HepG2 (cell line): ENCODE results near the gene SPTA1. TPM values are rescaled to one million over a fixed set of nuclear protein-coding genes. Genes with fewer than 3 reads are reported as not detected.

Experiments used
- ATAC-seq: fragments of 200-7000 bp; cut with Tn5 transposase; 3 replicates; pipeline ENCODE4 v1.9.1; 2020; ENCODE audit warnings: mild to moderate bottlenecking, moderate library complexity
- BruUV-seq: library from RNA; stranded (reverse); fragments of 400-500 nt; replicated peaks from 2 replicates; lab custom pipeline; 2021; lab: Mats Ljungman, UMichigan
- CTCF ChIA-PET: fragments of 300-600 bp; formaldehyde crosslinking; extraction: SDS; loops from one replicate; lab custom pipeline; 2021; ENCODE audit warnings: low total read pairs, inconsistent platforms, low intra/inter-chr PET ratio; lab: Yijun Ruan, JAX
- POLR2A ChIA-PET: fragments of 350-600 bp; sonication (Branson Sonifier 250); formaldehyde crosslinking; loops from one replicate; lab custom pipeline; 2020; ENCODE audit warnings: antibody characterized with exemption, inconsistent platforms; lab: Yijun Ruan, JAX
- DNase-seq: peaks from one replicate; pipeline ENCODE4 v3.0.0-alpha.2; 2015; ENCODE audit warnings: low spot score
- FAIRE-seq: peaks from 3 replicates; lab custom pipeline; 2011; peaks lifted over from hg19 to GRCh38; lab: Jason Lieb, UNC
- H2AFZ ChIP-seq: one replicate; pipeline ENCODE4 v1.6.1; 2011; ENCODE audit warnings: low read length, inconsistent platforms
- H3K27ac ChIP-seq: fragments of 300-600 bp; 3 replicates; pipeline ENCODE4 v1.8.0; 2011; ENCODE audit warnings: mixed run types, mild to moderate bottlenecking, mixed read lengths, low read length, inconsistent platforms; ENCODE audit not compliant: insufficient read depth; ENCODE audit errors: extremely low read length
- H3K27me3 ChIP-seq, 2 experiments: fragments of 200-600 bp in 1 of 2; 2 replicates in 1 of 2; 3 replicates in 1 of 2; pipeline versions ENCODE4 v1.6.0 to v1.8.0; 2011; ENCODE audit warnings: low read length in 2 of 2, mild to moderate bottlenecking in 2 of 2, moderate library complexity in 2 of 2, inconsistent platforms in 1 of 2; ENCODE audit not compliant: insufficient read depth in 2 of 2, control insufficient read depth in 1 of 2
- H3K36me3 ChIP-seq, 2 experiments: fragments of 200-600 bp in 1 of 2; replicated peaks in 1 of 2; 2 replicates in 1 of 2; 3 replicates in 1 of 2; pipeline versions ENCODE4 v1.5.1 to v1.8.0; 2011; ENCODE audit warnings: low read length in 2 of 2, inconsistent platforms in 1 of 2; ENCODE audit not compliant: insufficient read depth in 2 of 2, control insufficient read depth in 1 of 2
- H3K4me1 ChIP-seq: 2 replicates; pipeline ENCODE4 v1.5.1; 2012; ENCODE audit warnings: low read length, inconsistent platforms; ENCODE audit not compliant: insufficient read depth
- H3K4me2 ChIP-seq: 2 replicates; pipeline ENCODE4 v1.6.0; 2011; ENCODE audit warnings: low read depth, low read length, inconsistent platforms
- H3K4me3 ChIP-seq, 3 experiments: fragments of 200-600 bp in 1 of 3; sonication (generic), shearing (Covaris generic) in 1 of 3; replicated peaks in 1 of 3; 2 replicates each; pipeline ENCODE4 v1.5.1; 2011 to 2016; ENCODE audit warnings: low read length in 3 of 3, inconsistent platforms in 2 of 3, low read depth in 2 of 3, mild to moderate bottlenecking in 2 of 3, control low read depth in 1 of 3, mixed read lengths in 1 of 3; ENCODE audit not compliant: insufficient read depth in 1 of 3
- H3K79me2 ChIP-seq: one replicate; pipeline ENCODE4 v1.6.1; 2011; ENCODE audit warnings: low read length, inconsistent platforms; ENCODE audit not compliant: insufficient read depth
- H3K9ac ChIP-seq: 2 replicates; pipeline ENCODE4 v1.6.0; 2011; ENCODE audit warnings: mild to moderate bottlenecking, low read depth, low read length, inconsistent platforms; ENCODE audit not compliant: insufficient read depth
- H3K9me3 ChIP-seq: 2 replicates; pipeline ENCODE4 v1.5.1; 2012; ENCODE audit warnings: mild to moderate bottlenecking, low read length
- H4K20me1 ChIP-seq: 2 replicates; pipeline ENCODE4 v1.6.0; 2011; ENCODE audit warnings: inconsistent platforms, mild to moderate bottlenecking, low read length, moderate library complexity; ENCODE audit not compliant: insufficient read depth
- CC2D1A ChIP-seq: sonication (generic); formaldehyde crosslinking; IDR thresholded peaks from 2 replicates; pipeline ENCODE4 v1.8.1; 2023; ENCODE audit warnings: mild to moderate bottlenecking, missing genetic modification reagents
- CENPX ChIP-seq: sonication (generic); formaldehyde crosslinking; IDR thresholded peaks from 2 replicates; pipeline ENCODE4 v1.9.0; 2021; ENCODE audit warnings: mild to moderate bottlenecking, missing genetic modification reagents, moderate library complexity
- EHMT2 ChIP-seq: fragments of 200-600 bp; sonication (generic); IDR thresholded peaks from 2 replicates; pipeline ENCODE4 v1.7.0; 2017; ENCODE audit warnings: antibody characterized with exemption, low read depth, low read length, borderline replicate concordance
- SMAD9 ChIP-seq: sonication (generic); formaldehyde crosslinking; IDR thresholded peaks from 2 replicates; pipeline ENCODE4 v1.5.1; 2020; ENCODE audit warnings: mild to moderate bottlenecking, missing genetic modification reagents
- TFE3 ChIP-seq: IDR thresholded peaks from 2 replicates; pipeline ENCODE4 v1.6.1; 2016
- ZFX ChIP-seq: sonication (generic); formaldehyde crosslinking; IDR thresholded peaks from 2 replicates; pipeline ENCODE4 v1.4.0; 2020; ENCODE audit warnings: mild to moderate bottlenecking, low read depth, missing genetic modification reagents, moderate library complexity
- ZFY ChIP-seq: sonication (generic); formaldehyde crosslinking; IDR thresholded peaks from 2 replicates; pipeline ENCODE4 v1.4.0; 2020; ENCODE audit warnings: missing genetic modification reagents
- ZNF3 ChIP-seq: IDR thresholded peaks from 2 replicates; pipeline ENCODE4 v1.7.0; 2017; ENCODE audit warnings: inconsistent platforms
- ZNF512 ChIP-seq: sonication (generic); formaldehyde crosslinking; IDR thresholded peaks from 2 replicates; pipeline ENCODE4 v1.4.0; 2020; ENCODE audit warnings: mild to moderate bottlenecking, missing genetic modification reagents
- ZNF619 ChIP-seq: sonication (generic); formaldehyde crosslinking; IDR thresholded peaks from 2 replicates; pipeline ENCODE4 v1.4.0; 2020; ENCODE audit warnings: mild to moderate bottlenecking, missing genetic modification reagents
- ZNF713 ChIP-seq: sonication (generic); formaldehyde crosslinking; IDR thresholded peaks from 2 replicates; pipeline ENCODE4 v1.4.0; 2020; ENCODE audit warnings: mild to moderate bottlenecking, missing genetic modification reagents
- ZNF839 ChIP-seq: sonication (generic); formaldehyde crosslinking; IDR thresholded peaks from 2 replicates; pipeline ENCODE4 v1.4.0; 2020; ENCODE audit warnings: missing genetic modification reagents, mild to moderate bottlenecking, borderline replicate concordance
- ZSCAN12 ChIP-seq: sonication (generic); formaldehyde crosslinking; IDR thresholded peaks from 2 replicates; pipeline ENCODE4 v1.9.0; 2021; ENCODE audit warnings: mild to moderate bottlenecking, missing genetic modification reagents
- ZSCAN5A ChIP-seq: sonication (generic); formaldehyde crosslinking; IDR thresholded peaks from 2 replicates; pipeline ENCODE4 v1.8.0; 2022; ENCODE audit warnings: mild to moderate bottlenecking, missing genetic modification reagents, borderline replicate concordance
- WGBS: methylation state at CpG from one replicate; pipeline ENCODE4 v1.1.6; 2017; ENCODE audit warnings: low lambda C conversion rate; 5-methylcytosine and 5-hydroxymethylcytosine counted together
- in situ Hi-C: cut with HindIII; loops from 2 replicates; pipeline ENCODE4 v1.10.0; 2017; ENCODE audit warnings: low pct_unique_long_range_greater_than_20kb; ENCODE audit not compliant: extremely low pct_ligation_motif_present
- intact Hi-C: fragments of 100-400 bp; cut with micrococcal nuclease; formaldehyde crosslinking; loops from one replicate; pipeline ENCODE4 v1.10.0; 2022; ENCODE audit not compliant: unreplicated experiment
- polyA plus RNA-seq, 8 experiments: library from polyadenylated mRNA; depleted of rRNA in 3 of 8; stranded (reverse) in 7 of 8; unstranded in 1 of 8; fragments of >200 nt; fragmentation: Illumina TruSeq in 4 of 8; extraction: Trizol in 4 of 8; gene quantifications; 2 replicates each; pipeline versions ENCODE4 v1.2.1 to v1.2.3, GENCODE V29; 2011 to 2016; ENCODE audit warnings: low read depth in 4 of 8, missing spikeins in 1 of 8, mixed read lengths in 1 of 8; ENCODE audit not compliant: insufficient read depth in 1 of 8
- total RNA-seq, 5 experiments: library from RNA; depleted of rRNA; stranded (reverse); fragments of >200 nt; fragmentation: Illumina TruSeq; extraction: Trizol; gene quantifications; 2 replicates each; pipeline ENCODE4 v1.2.3, GENCODE V29; 2016; ENCODE audit warnings: low read depth in 1 of 5
- TF ChIP-seq, protein P1 (sequence below): sonication (generic); formaldehyde crosslinking; IDR thresholded peaks from 2 replicates; pipeline ENCODE4 v1.4.0; 2020; ENCODE audit warnings: missing genetic modification reagents
- TF ChIP-seq, protein P2 (sequence below): sonication (generic); formaldehyde crosslinking; IDR thresholded peaks from 2 replicates; pipeline ENCODE4 v1.8.1; 2023; ENCODE audit warnings: missing genetic modification reagents, mild to moderate bottlenecking, borderline replicate concordance

Gene SPTA1
- total and polyA plus RNA-seq, 2 of the 13 experiments (the other 11 are each of a cell fraction or from before 2014, with no cell fraction given) = not detected

- Histone ChIP-seq H3K4me2 (no peak overlapping the region), H3K4me3 (no peak overlapping the region), H3K27ac (no peak overlapping the region)
- intact Hi-C loops = no loop called here
- no peak for DNase-seq
- TF ChIP-seq ZNF3 (CRISPR knock-in tag) (no peak), ZSCAN12 (CRISPR knock-in tag) (no peak), EHMT2 (no peak), ZFY (CRISPR knock-in tag) (no peak), TFE3 (CRISPR knock-in tag) (no peak), ZNF839 (CRISPR knock-in tag) (no peak), CENPX (CRISPR knock-in tag) (no peak), ZFX (CRISPR knock-in tag) (no peak), CC2D1A (no peak), ZNF512 (CRISPR knock-in tag) (no peak), ZNF619 (CRISPR knock-in tag) (no peak), SMAD9 (CRISPR knock-in tag) (no peak), ZNF713 (CRISPR knock-in tag) (no peak), ZSCAN5A (CRISPR knock-in tag) (no peak)
- TF ChIP-seq, protein P1, sequence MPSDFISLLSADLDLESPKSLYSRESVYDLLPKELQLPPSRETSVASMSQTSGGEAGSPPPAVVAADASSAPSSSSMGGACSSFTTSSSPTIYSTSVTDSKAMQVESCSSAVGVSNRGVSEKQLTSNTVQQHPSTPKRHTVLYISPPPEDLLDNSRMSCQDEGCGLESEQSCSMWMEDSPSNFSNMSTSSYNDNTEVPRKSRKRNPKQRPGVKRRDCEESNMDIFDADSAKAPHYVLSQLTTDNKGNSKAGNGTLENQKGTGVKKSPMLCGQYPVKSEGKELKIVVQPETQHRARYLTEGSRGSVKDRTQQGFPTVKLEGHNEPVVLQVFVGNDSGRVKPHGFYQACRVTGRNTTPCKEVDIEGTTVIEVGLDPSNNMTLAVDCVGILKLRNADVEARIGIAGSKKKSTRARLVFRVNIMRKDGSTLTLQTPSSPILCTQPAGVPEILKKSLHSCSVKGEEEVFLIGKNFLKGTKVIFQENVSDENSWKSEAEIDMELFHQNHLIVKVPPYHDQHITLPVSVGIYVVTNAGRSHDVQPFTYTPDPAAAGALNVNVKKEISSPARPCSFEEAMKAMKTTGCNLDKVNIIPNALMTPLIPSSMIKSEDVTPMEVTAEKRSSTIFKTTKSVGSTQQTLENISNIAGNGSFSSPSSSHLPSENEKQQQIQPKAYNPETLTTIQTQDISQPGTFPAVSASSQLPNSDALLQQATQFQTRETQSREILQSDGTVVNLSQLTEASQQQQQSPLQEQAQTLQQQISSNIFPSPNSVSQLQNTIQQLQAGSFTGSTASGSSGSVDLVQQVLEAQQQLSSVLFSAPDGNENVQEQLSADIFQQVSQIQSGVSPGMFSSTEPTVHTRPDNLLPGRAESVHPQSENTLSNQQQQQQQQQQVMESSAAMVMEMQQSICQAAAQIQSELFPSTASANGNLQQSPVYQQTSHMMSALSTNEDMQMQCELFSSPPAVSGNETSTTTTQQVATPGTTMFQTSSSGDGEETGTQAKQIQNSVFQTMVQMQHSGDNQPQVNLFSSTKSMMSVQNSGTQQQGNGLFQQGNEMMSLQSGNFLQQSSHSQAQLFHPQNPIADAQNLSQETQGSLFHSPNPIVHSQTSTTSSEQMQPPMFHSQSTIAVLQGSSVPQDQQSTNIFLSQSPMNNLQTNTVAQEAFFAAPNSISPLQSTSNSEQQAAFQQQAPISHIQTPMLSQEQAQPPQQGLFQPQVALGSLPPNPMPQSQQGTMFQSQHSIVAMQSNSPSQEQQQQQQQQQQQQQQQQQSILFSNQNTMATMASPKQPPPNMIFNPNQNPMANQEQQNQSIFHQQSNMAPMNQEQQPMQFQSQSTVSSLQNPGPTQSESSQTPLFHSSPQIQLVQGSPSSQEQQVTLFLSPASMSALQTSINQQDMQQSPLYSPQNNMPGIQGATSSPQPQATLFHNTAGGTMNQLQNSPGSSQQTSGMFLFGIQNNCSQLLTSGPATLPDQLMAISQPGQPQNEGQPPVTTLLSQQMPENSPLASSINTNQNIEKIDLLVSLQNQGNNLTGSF (CRISPR knock-in tag) = no peak
- TF ChIP-seq, protein P2, sequence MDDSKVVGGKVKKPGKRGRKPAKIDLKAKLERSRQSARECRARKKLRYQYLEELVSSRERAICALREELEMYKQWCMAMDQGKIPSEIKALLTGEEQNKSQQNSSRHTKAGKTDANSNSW (CRISPR knock-in tag) = no peak
- TF ChIP-seq, all 625 proteins: peak for 0
- in situ Hi-C loops = no loop called here
- FAIRE-seq (no peak), ATAC-seq (no peak)
- BruUV-seq = no TSS peak
- Histone ChIP-seq H4K20me1 (no peaks in the 10 kb centered on the region), H3K27me3 (no peaks in the 10 kb centered on the region), H3K79me2 (no peaks in the 10 kb centered on the region), H2AFZ (no peak overlapping the region), H3K9me3 (peaks cover 52% of the 10 kb centered on the region), H3K36me3 (no peaks in the 10 kb centered on the region), H3K4me1 (no peaks in the 10 kb centered on the region), H3K9ac (no peak overlapping the region)
- WGBS = 4% methylated on average over 2 of the region's 2 CpGs
- CTCF ChIA-PET = no interaction called here
- POLR2A ChIA-PET = no interaction called here
Measured at GRCh38 chr1:158563853-158564252, 122.7 kb downstream of the SPTA1 start.
